LNCaP clone FGC (cell line): ENCODE data around the gene HDHD5.
A peak's percentile ranks its signal among the peaks of the same experiment; 100 is the strongest.

ENCODE experiments used
- DNase-seq: peaks from one replicate; pipeline ENCODE4 v3.0.0-alpha.2; 2011; ENCODE audit warnings: low read depth
- H3K4me3 ChIP-seq: 2 replicates; pipeline ENCODE4 v1.5.1; 2011; ENCODE audit warnings: mild to moderate bottlenecking, low read depth, low read length, control low read depth
- CTCF ChIP-seq: IDR thresholded peaks from 2 replicates; pipeline ENCODE4 v1.5.1; 2012; ENCODE audit warnings: mild to moderate bottlenecking; ENCODE audit not compliant: control insufficient read depth, insufficient read depth; ENCODE audit errors: extremely low read depth

Gene HDHD5

GRCh38 chr22:17158568-17159503 is at the start of gene HDHD5:
Gene HDHD5, minus strand, starts transcription at chr22:17159277. Its CDS starts 26 bp downstream, at chr22:17159251.
- DNase-seq = peak; percentile 64

GRCh38 chr22:17205432-17205831 is 46.4 kb upstream of the HDHD5 start:
- TF ChIP-seq CTCF = peak; percentile 34
- no peak for DNase-seq
- no peak overlapping the region for H3K4me3 ChIP-seq

More at GRCh38 chr22:17158568-17159503, at the start of gene HDHD5:
- TF ChIP-seq CTCF = no peak
- H3K4me3 ChIP-seq = peak within 1 kb of the TSS; percentile 81

GRCh38 chr22:17201285-17201945 is 42.3 kb upstream of the HDHD5 start:
- no peak overlapping the region for H3K4me3 ChIP-seq
- no peak for TF ChIP-seq CTCF
- DNase-seq = no peak

GRCh38 chr22:17199003-17199731 is 40.1 kb upstream of the HDHD5 start:
- TF ChIP-seq CTCF = no peak
- DNase-seq = no peak
- H3K4me3 ChIP-seq = no peak overlapping the region

- no peak for DNase-seq
- no peak for TF ChIP-seq CTCF
These were observed 39.3 kb upstream of the HDHD5 start for GRCh38 chr22:17198170-17199002.

GRCh38 chr22:17194213-17194612 is 35.1 kb upstream of the HDHD5 start:
- no peak overlapping the region for H3K4me3 ChIP-seq
- DNase-seq = no peak
- no peak for TF ChIP-seq CTCF

More at GRCh38 chr22:17198170-17199002, 39.3 kb upstream of the HDHD5 start:
- H3K4me3 ChIP-seq = no peak overlapping the region
